ENCODE results near the gene HSP90AA1.

DNA sequence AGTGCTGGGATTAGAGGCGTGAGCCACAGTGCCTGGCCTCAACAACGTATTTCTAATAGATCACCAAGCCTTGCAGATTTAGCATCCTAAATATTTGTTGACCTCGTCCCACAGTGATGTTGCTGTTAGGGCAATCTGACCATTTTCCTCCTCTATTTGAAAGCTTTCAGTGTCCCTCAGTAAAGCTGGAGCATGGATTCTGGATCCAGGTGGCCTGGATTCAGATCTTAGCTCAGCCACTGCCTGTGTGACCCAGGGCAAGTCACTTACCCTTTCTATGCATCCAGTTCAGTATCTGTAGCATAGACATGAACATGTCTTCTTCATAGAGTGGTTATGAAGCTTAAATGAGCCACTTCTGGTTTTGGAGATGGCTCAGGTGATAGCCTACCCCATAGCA is 3.9 kb upstream of the HSP90AA1 start:
- TF ChIP-seq, protein P1, sequence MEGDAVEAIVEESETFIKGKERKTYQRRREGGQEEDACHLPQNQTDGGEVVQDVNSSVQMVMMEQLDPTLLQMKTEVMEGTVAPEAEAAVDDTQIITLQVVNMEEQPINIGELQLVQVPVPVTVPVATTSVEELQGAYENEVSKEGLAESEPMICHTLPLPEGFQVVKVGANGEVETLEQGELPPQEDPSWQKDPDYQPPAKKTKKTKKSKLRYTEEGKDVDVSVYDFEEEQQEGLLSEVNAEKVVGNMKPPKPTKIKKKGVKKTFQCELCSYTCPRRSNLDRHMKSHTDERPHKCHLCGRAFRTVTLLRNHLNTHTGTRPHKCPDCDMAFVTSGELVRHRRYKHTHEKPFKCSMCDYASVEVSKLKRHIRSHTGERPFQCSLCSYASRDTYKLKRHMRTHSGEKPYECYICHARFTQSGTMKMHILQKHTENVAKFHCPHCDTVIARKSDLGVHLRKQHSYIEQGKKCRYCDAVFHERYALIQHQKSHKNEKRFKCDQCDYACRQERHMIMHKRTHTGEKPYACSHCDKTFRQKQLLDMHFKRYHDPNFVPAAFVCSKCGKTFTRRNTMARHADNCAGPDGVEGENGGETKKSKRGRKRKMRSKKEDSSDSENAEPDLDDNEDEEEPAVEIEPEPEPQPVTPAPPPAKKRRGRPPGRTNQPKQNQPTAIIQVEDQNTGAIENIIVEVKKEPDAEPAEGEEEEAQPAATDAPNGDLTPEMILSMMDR (IDR thresholded peaks at IDR 0.05): no peak
- TF ChIP-seq EP300 (IDR thresholded peaks at IDR 0.05): no peak
